ENCODE measurements around the gene RRP36. TPM values are rescaled to one million over a fixed set of nuclear protein-coding genes. Genes with fewer than 3 reads are reported as not detected.

Gene RRP36
- total RNA-seq (2021; ENCODE audit: unreplicated experiment) (63.4 TPM), Bru-seq, nascent RNA (percentile 78 among the genes with signal in this experiment), BruChase-seq, experiment 1, labeled RNA remaining after a 6-hour chase (percentile 87 among the genes with signal in this experiment), BruChase-seq, experiment 2, labeled RNA remaining after a 2-hour chase (percentile 87 among the genes with signal in this experiment)
- 34.9 and 47.0 TPM in 2 replicates for polyA plus RNA-seq (2012)
- long read RNA-seq, transcript RRP36-201 (7 exons, 1,159 nt), result major isoform, 75 of 90 reads
- long read RNA-seq, partial matches to known transcripts, result 1 of 90 reads
- long read RNA-seq, other reads (novel, unspliced or antisense), result 13 of 90 reads

- peak within 1 kb of the TSS; percentile 75 to 96 for H3K4me3 ChIP-seq (replicated peaks in 1 of 2; ENCODE audit: low read depth in 1 of 2, low read length in 2 of 2)
- peaks cover 9 to 20% of the 10 kb centered on the region in 2 experiments for H3K4me1 ChIP-seq (ENCODE audit: control insufficient read depth in 1 of 2, insufficient read depth in 2 of 2, low read length in 2 of 2)
- ChIA-PET RAD21 (ENCODE audit: low non-redundant PET in 1 of 2, low total read pairs in 2 of 2, uncharacterized antibody in 2 of 2, unreplicated experiment in 2 of 2) (interaction anchor here (0.7 to 1.3 kb wide), 2 partner anchors 7 to 1287 kb away, joined by 3 read pairs; partner anchors contain the start of genes KLHDC3 (in 1 of the 2) and MEA1 (in 1 of the 2)), POLR2A (interaction anchor here (0.6 to 2.2 kb wide), 5 partner anchors 12 to 122 kb away, joined by 3 to 7 read pairs (median 4); partner anchors contain the start of genes CNPY3 and PEX6), CTCF (interaction anchor here (0.8 kb wide), 1 partner anchor 122 kb away, joined by 3 read pairs; no protein-coding TSS in a partner anchor)
- peaks cover 55% of the 10 kb centered on the region for H3K79me2 ChIP-seq (ENCODE audit: insufficient read depth, low read length)
- H3K9ac ChIP-seq (ENCODE audit: low read length), result peak within 1 kb of the TSS; percentile 93
- intact Hi-C loops (cut with micrococcal nuclease), result no loop called here
- H3K27ac ChIP-seq (ENCODE audit: low read depth, low read length), result peak within 1 kb of the TSS; percentile 80
- peaks cover 20 to 22% of the 10 kb centered on the region in 2 experiments for H3K36me3 ChIP-seq (ENCODE audit: control insufficient read depth in 1 of 2, insufficient read depth in 2 of 2, low read length in 2 of 2)
- H4K20me1 ChIP-seq (ENCODE audit: insufficient read depth), result no peaks in the 10 kb centered on the region
- H3K27me3 ChIP-seq (ENCODE audit: insufficient read depth, low read length), result no peaks in the 10 kb centered on the region
- ATAC-seq (peak; percentile 90), DNase-seq (ENCODE audit: low read depth, low spot score) (no peak)
- peak within 1 kb of the TSS; percentile 94 for H3K4me2 ChIP-seq (ENCODE audit: low read length)
- H2AFZ ChIP-seq (ENCODE audit: low read depth, low read length, poor library complexity, severe bottlenecking), result no peak within 1 kb of the TSS
- no peaks in the 10 kb centered on the region for H3K9me2 ChIP-seq (ENCODE audit: insufficient read depth)
- no TSS peak for BruUV-seq (replicated peaks)
- H3K9me3 ChIP-seq (ENCODE audit: control insufficient read depth in 1 of 2, insufficient read depth in 1 of 2, low read depth in 1 of 2, low read length in 2 of 2), result no peaks in the 10 kb centered on the region
- no peak for TF ChIP-seq SIN3A (IDR thresholded peaks at IDR 0.05; ENCODE audit: low read depth)
- no peak for TF ChIP-seq EGR1 (IDR thresholded peaks at IDR 0.05; ENCODE audit: low read depth)
- no peak for TF ChIP-seq CBX3 (IDR thresholded peaks at IDR 0.05; ENCODE audit: low read depth)
- TF ChIP-seq POLR2A (IDR thresholded peaks at IDR 0.05; ENCODE audit: borderline replicate concordance, extremely low read depth, insufficient read depth, insufficient read length), result peak; percentile 56
- no peak for TF ChIP-seq FOSL1 (IDR thresholded peaks at IDR 0.05; ENCODE audit: low read depth)
- TF ChIP-seq POLR2AphosphoS5 (IDR thresholded peaks at IDR 0.05; ENCODE audit: low read depth, low read length), result peak; percentile 83
- TF ChIP-seq CTCF (IDR thresholded peaks at IDR 0.05 in 2 of 3, conservative IDR thresholded peaks at IDR 0.05 in 1 of 3; ENCODE audit: borderline replicate concordance in 1 of 3, insufficient read depth in 1 of 3, low read depth in 2 of 3, low read length in 2 of 3), result no peak
- TF ChIP-seq SRF (IDR thresholded peaks at IDR 0.05; ENCODE audit: low read depth), result no peak
- TF ChIP-seq EZH2phosphoT487 (IDR thresholded peaks at IDR 0.05; ENCODE audit: borderline replicate concordance), result no peak
- no peak for TF ChIP-seq REST (IDR thresholded peaks at IDR 0.05; ENCODE audit: low read depth)
- no peak for TF ChIP-seq SP1 (IDR thresholded peaks at IDR 0.05; ENCODE audit: low read depth)
- no peak for TF ChIP-seq ZNF274 (IDR thresholded peaks at IDR 0.05; ENCODE audit: low read depth, low read length)
- TF ChIP-seq ATF3 (IDR thresholded peaks at IDR 0.05), result no peak
- no peak for TF ChIP-seq JUND (IDR thresholded peaks at IDR 0.05)
- no peak for TF ChIP-seq MAX (IDR thresholded peaks at IDR 0.05)
- TF ChIP-seq TCF7L2 (IDR thresholded peaks at IDR 0.05; ENCODE audit: borderline replicate concordance, extremely low read depth, insufficient read depth, insufficient read length), result no peak
- TF ChIP-seq ZBTB33 (IDR thresholded peaks at IDR 0.05; ENCODE audit: extremely low read depth, insufficient replicate concordance, low read length), result no peak
Observed at GRCh38 chr6:43021270-43022047, at the start of gene RRP36. RRP36 (plus strand) TSS chr6:43021623; CDS start chr6:43021655, 32 bp downstream.
